H9 (cell line): ENCODE results near the gene OR6S1. TPM values are rescaled to one million over a fixed set of nuclear protein-coding genes. Genes with fewer than 3 reads are reported as not detected.
A peak's percentile ranks its signal among the peaks of the same experiment; 100 is the strongest.

Experiments
- DNase-seq: peaks from one replicate; pipeline ENCODE4 v3.0.0-alpha.2; 2017
- H2AFZ ChIP-seq: one replicate; pipeline ENCODE4 v1.6.1; 2013; ENCODE audit warnings: mild to moderate bottlenecking, low read length, control low read depth, moderate library complexity
- H2AK5ac ChIP-seq: 2 replicates; pipeline ENCODE4 v1.6.1; 2013; ENCODE audit warnings: low read length, control low read depth, mixed read lengths; ENCODE audit not compliant: insufficient read length
- H2BK120ac ChIP-seq: one replicate; pipeline ENCODE4 v1.6.1; 2013; ENCODE audit warnings: low read depth, mild to moderate bottlenecking, low read length, control low read depth, inconsistent platforms; ENCODE audit not compliant: poor library complexity, severe bottlenecking
- H2BK12ac ChIP-seq: 2 replicates; pipeline ENCODE4 v1.6.1; 2013; ENCODE audit warnings: low read length, control low read depth, mixed read lengths, low read depth; ENCODE audit not compliant: insufficient read length
- H2BK15ac ChIP-seq: 2 replicates; pipeline ENCODE4 v1.6.1; 2013; ENCODE audit warnings: low read depth, low read length, control low read depth
- H2BK20ac ChIP-seq: one replicate; pipeline ENCODE4 v1.6.1; 2013; ENCODE audit warnings: low read depth, mild to moderate bottlenecking, low read length, control low read depth, inconsistent platforms; ENCODE audit not compliant: poor library complexity, severe bottlenecking
- H2BK5ac ChIP-seq: 2 replicates; pipeline ENCODE4 v1.6.1; 2013; ENCODE audit warnings: low read length, control low read depth, mixed read lengths; ENCODE audit not compliant: insufficient read length
- H3K14ac ChIP-seq: 2 replicates; pipeline ENCODE4 v1.6.1; 2013; ENCODE audit warnings: low read length, control low read depth; ENCODE audit not compliant: insufficient read depth
- H3K18ac ChIP-seq: 2 replicates; pipeline ENCODE4 v1.6.1; 2013; ENCODE audit warnings: low read depth, mild to moderate bottlenecking, mixed read lengths, low read length, control low read depth; ENCODE audit not compliant: insufficient read length
- H3K23ac ChIP-seq: 2 replicates; pipeline ENCODE4 v1.6.1; 2013; ENCODE audit warnings: low read length, control low read depth, mixed read lengths, low read depth; ENCODE audit not compliant: insufficient read length
- H3K23me2 ChIP-seq: 2 replicates; pipeline ENCODE4 v1.6.1; 2013; ENCODE audit warnings: low read depth, mild to moderate bottlenecking, mixed read lengths, low read length, control low read depth; ENCODE audit not compliant: insufficient read length, poor library complexity, severe bottlenecking
- H3K27ac ChIP-seq: 2 replicates; pipeline ENCODE4 v1.5.1; 2013; ENCODE audit warnings: low read length, control low read depth, mixed read lengths, low read depth; ENCODE audit not compliant: insufficient read length
- H3K27me3 ChIP-seq: 2 replicates; pipeline ENCODE4 v1.6.1; 2013; ENCODE audit warnings: low read length, control low read depth, inconsistent platforms; ENCODE audit not compliant: insufficient read depth
- H3K4ac ChIP-seq: 2 replicates; pipeline ENCODE4 v1.6.1; 2013; ENCODE audit warnings: low read depth, mild to moderate bottlenecking, control low read depth, inconsistent platforms, low read length, moderate library complexity
- H3K4me1 ChIP-seq: 2 replicates; pipeline ENCODE4 v1.6.1; 2013; ENCODE audit warnings: low read length, control low read depth, inconsistent platforms; ENCODE audit not compliant: insufficient read depth
- H3K4me2 ChIP-seq: 2 replicates; pipeline ENCODE4 v1.6.1; 2013; ENCODE audit warnings: low read length, control low read depth, mixed read lengths; ENCODE audit not compliant: insufficient read length, insufficient read depth
- H3K56ac ChIP-seq: 2 replicates; pipeline ENCODE4 v1.6.1; 2013; ENCODE audit warnings: low read depth, mild to moderate bottlenecking, mixed read lengths, low read length, control low read depth; ENCODE audit not compliant: insufficient read length
- H3K79me1 ChIP-seq: 2 replicates; pipeline ENCODE4 v1.6.1; 2013; ENCODE audit warnings: low read depth, mild to moderate bottlenecking, moderate library complexity, low read length, control low read depth, inconsistent platforms; ENCODE audit not compliant: insufficient read depth, poor library complexity, severe bottlenecking
- H3K79me2 ChIP-seq: 2 replicates; pipeline ENCODE4 v1.6.1; 2013; ENCODE audit warnings: low read length, control low read depth, inconsistent platforms; ENCODE audit not compliant: insufficient read depth
- H3K9ac ChIP-seq: 2 replicates; pipeline ENCODE4 v1.6.1; 2013; ENCODE audit warnings: low read length, control low read depth, mixed read lengths; ENCODE audit not compliant: insufficient read length; ENCODE audit errors: extremely low read depth
- H3K9me3 ChIP-seq: one replicate; pipeline ENCODE4 v1.6.1; 2013; ENCODE audit warnings: low read depth, low read length, inconsistent platforms; ENCODE audit not compliant: control insufficient read depth
- H3T11ph ChIP-seq: one replicate; pipeline ENCODE4 v1.6.1; 2013; ENCODE audit warnings: mild to moderate bottlenecking, low read length, control low read depth, inconsistent platforms
- H4K20me1 ChIP-seq: one replicate; pipeline ENCODE4 v1.6.1; 2013; ENCODE audit not compliant: control insufficient read depth, insufficient read length, insufficient read depth
- H4K5ac ChIP-seq: 2 replicates; pipeline ENCODE4 v1.6.1; 2013; ENCODE audit warnings: low read depth, mild to moderate bottlenecking, mixed read lengths, low read length, control low read depth; ENCODE audit not compliant: insufficient read length
- H4K8ac ChIP-seq: replicated peaks from 2 replicates; pipeline ENCODE4 v1.6.1; 2013; ENCODE audit warnings: low read length, control low read depth, mixed read lengths, low read depth; ENCODE audit not compliant: insufficient read length
- H4K91ac ChIP-seq: 2 replicates; pipeline ENCODE4 v1.6.1; 2013; ENCODE audit warnings: low read depth, mild to moderate bottlenecking, moderate library complexity, mixed read lengths, low read length, control low read depth; ENCODE audit not compliant: insufficient read length
- H3K27ac Mint-ChIP-seq, 3 experiments: 2 replicates in 2 of 3; 3 replicates in 1 of 3; pipeline ENCODE4 v1.8.0; 2020 to 2021; ENCODE audit warnings: mixed read lengths in 3 of 3, mild to moderate bottlenecking in 1 of 3, moderate library complexity in 1 of 3
- H3K27me3 Mint-ChIP-seq: 2 replicates; pipeline ENCODE4 v1.8.0; 2021; ENCODE audit warnings: low read depth, mild to moderate bottlenecking, moderate library complexity, mixed read lengths
- H3K36me3 Mint-ChIP-seq, 3 experiments: 2 replicates in 2 of 3; 3 replicates in 1 of 3; pipeline ENCODE4 v1.8.0; 2020 to 2021; ENCODE audit warnings: low read depth in 3 of 3, mixed read lengths in 3 of 3; ENCODE audit not compliant: insufficient read depth in 1 of 3
- H3K4me1 Mint-ChIP-seq, 2 experiments: 2 replicates each; pipeline ENCODE4 v1.8.0; 2020; ENCODE audit warnings: mixed read lengths in 2 of 2
- H3K4me3 Mint-ChIP-seq, 2 experiments: 2 replicates in 1 of 2; 3 replicates in 1 of 2; pipeline ENCODE4 v1.8.0; 2020 to 2021; ENCODE audit warnings: mild to moderate bottlenecking in 2 of 2, mixed read lengths in 2 of 2, moderate library complexity in 1 of 2
- H3K9me3 Mint-ChIP-seq, 2 experiments: 2 replicates in 1 of 2; 3 replicates in 1 of 2; pipeline ENCODE4 v1.8.0; 2020; ENCODE audit warnings: mild to moderate bottlenecking in 2 of 2, mixed read lengths in 2 of 2, moderate library complexity in 1 of 2
- WGBS: extraction: QIAGEN DNeasy Blood & Tissue Kit; methylation state at CpG from one replicate; pipeline ENCODE4 v1.1.7; 2013; ENCODE audit warnings: missing lambda C conversion rate, low lambda C conversion rate, mixed read lengths; ENCODE audit not compliant: insufficient read length; ENCODE audit errors: extremely low coverage; 5-methylcytosine and 5-hydroxymethylcytosine counted together
- total RNA-seq: library from RNA; stranded (reverse); gene quantifications from 2 replicates; pipeline ENCODE4 v1.2.1, GENCODE V29; 2021
- TF ChIP-seq, protein P1 (sequence below): fragments of 200-600 bp; sonication (generic); conservative IDR thresholded peaks from 3 replicates; pipeline ENCODE4 v1.8.0; 2021; ENCODE audit warnings: antibody characterized with exemption, mild to moderate bottlenecking

The OR6S1 gene
- total RNA-seq, 1 experiment from 2014 or later = not detected

DNA sequence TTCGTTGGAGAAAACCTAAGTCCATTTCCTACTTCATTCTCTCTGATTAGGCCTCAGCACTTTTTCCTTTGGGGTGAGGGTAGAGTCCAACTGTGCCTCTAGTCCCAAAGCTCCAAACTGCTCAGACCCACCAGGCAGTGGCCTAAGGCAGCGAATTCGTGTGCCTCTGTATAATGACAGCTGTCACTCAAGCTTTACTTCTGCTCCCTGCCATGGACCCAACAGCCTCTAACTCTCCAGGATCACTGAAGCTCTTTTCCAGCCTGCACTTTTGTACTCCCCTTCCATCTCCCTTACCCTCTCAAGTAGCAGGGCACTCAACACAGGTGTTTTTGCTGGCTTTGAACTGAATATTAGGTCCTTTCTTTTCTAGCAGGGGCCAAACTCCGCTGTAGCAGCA is 14.8 kb upstream of the OR6S1 start:
- Histone ChIP-seq H3K79me1 (no peaks in the 10 kb centered on the region), H4K20me1 (no peaks in the 10 kb centered on the region), H4K91ac (no peak overlapping the region), H3K27me3 (peaks cover 4% of the 10 kb centered on the region; the same call in 1 of the 2 replicates), H2AK5ac (no peak overlapping the region), H3K27ac (no peak overlapping the region), H3K18ac (no peak overlapping the region), H3K14ac (no peak overlapping the region), H4K8ac (no peak overlapping the region), H3K9ac (no peak overlapping the region), H2BK12ac (no peak overlapping the region), H2BK120ac (no peak overlapping the region), H3K23me2 (peaks cover 4% of the 10 kb centered on the region), H2BK5ac (no peak overlapping the region), H4K5ac (no peak overlapping the region), H3K4me1 (no peaks in the 10 kb centered on the region), H3K23ac (no peak overlapping the region), H3T11ph (no peak overlapping the region), H3K9me3 (no peaks in the 10 kb centered on the region), H3K4me2 (no peak overlapping the region), H3K79me2 (no peaks in the 10 kb centered on the region), H3K4ac (no peak overlapping the region), H2BK20ac (no peak overlapping the region), H2AFZ (no peak overlapping the region), H2BK15ac (no peak overlapping the region), H3K56ac (no peak overlapping the region)
- Mint-ChIP-seq H3K4me1 (peaks cover 22 to 32% of the 10 kb centered on the region in 2 experiments), H3K27me3 (peaks cover 61% of the 10 kb centered on the region), H3K36me3 (no peaks in the 10 kb centered on the region), H3K4me3 (peak overlapping the region in 1 of 2 experiments; percentile 21; a peak in 1 of 5 replicates), H3K9me3 (no peaks in the 10 kb centered on the region; a peak in 2 of 5 replicates), H3K27ac (no peak overlapping the region)
- WGBS = no CpG with 5 or more reads among the region's 4 CpGs
- DNase-seq = no peak
- TF ChIP-seq, protein P1, sequence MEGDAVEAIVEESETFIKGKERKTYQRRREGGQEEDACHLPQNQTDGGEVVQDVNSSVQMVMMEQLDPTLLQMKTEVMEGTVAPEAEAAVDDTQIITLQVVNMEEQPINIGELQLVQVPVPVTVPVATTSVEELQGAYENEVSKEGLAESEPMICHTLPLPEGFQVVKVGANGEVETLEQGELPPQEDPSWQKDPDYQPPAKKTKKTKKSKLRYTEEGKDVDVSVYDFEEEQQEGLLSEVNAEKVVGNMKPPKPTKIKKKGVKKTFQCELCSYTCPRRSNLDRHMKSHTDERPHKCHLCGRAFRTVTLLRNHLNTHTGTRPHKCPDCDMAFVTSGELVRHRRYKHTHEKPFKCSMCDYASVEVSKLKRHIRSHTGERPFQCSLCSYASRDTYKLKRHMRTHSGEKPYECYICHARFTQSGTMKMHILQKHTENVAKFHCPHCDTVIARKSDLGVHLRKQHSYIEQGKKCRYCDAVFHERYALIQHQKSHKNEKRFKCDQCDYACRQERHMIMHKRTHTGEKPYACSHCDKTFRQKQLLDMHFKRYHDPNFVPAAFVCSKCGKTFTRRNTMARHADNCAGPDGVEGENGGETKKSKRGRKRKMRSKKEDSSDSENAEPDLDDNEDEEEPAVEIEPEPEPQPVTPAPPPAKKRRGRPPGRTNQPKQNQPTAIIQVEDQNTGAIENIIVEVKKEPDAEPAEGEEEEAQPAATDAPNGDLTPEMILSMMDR = no peak
